ENCODE measurements around the gene CDC42SE2.
A peak's percentile ranks its signal among the peaks of the same experiment; 100 is the strongest.

- TF ChIP-seq CTCF (conservative IDR thresholded peaks at IDR 0.05; ENCODE audit: low read depth, low read length) = no peak
- TF ChIP-seq SMC3 (IDR thresholded peaks at IDR 0.05; ENCODE audit: low read depth, low read length) = no peak
- no peak for TF ChIP-seq RFX5 (IDR thresholded peaks at IDR 0.05; ENCODE audit: low read depth, low read length)
- no peak for TF ChIP-seq MAZ (IDR thresholded peaks at IDR 0.05; ENCODE audit: borderline replicate concordance, low read depth, low read length)
- TF ChIP-seq POLR2A (IDR thresholded peaks at IDR 0.05; ENCODE audit: low read depth, low read length) = no peak
- peak; percentile 77; the same call in 1 of the 2 replicates for TF ChIP-seq CEBPB (IDR thresholded peaks at IDR 0.05; ENCODE audit: low read depth, low read length)
- no peak for TF ChIP-seq BHLHE40 (IDR thresholded peaks at IDR 0.05; ENCODE audit: low read depth, low read length)
Measured at GRCh38 chr5:131302506-131302905, 38.7 kb downstream of the CDC42SE2 start.
